Thyroid gland (tissue), 4 donors: Measurements from ENCODE around the gene KIF5C. TPM values are rescaled to one million over a fixed set of nuclear protein-coding genes. Genes with fewer than 3 reads are reported as not detected.

Experiments
- DNase-seq, 2 donors: peaks; one replicate each; pipeline ENCODE4 v3.0.0-alpha.2; 2019
- H3K27ac ChIP-seq, 3 donors: fragments of 200-600 bp; sonication (generic); 1 replicate in 2 of 3; 2 replicates in 1 of 3; pipeline ENCODE4 v1.5.1; 2016 to 2019; ENCODE audit warnings: mild to moderate bottlenecking in 1 of 3, moderate library complexity in 1 of 3
- H3K27me3 ChIP-seq: fragments of 200-600 bp; sonication (generic); one replicate; pipeline ENCODE4 v1.5.1; 2019
- H3K36me3 ChIP-seq, 2 donors: fragments of 200-600 bp; sonication (generic); one replicate each; pipeline ENCODE4 v1.5.1; 2016 to 2019
- H3K4me1 ChIP-seq, 2 donors: fragments of 200-600 bp; sonication (generic); one replicate each; pipeline ENCODE4 v1.5.1; 2017 to 2019
- H3K4me3 ChIP-seq, 3 donors: fragments of 200-600 bp; sonication (generic); replicated peaks in 1 of 3; 1 replicate in 2 of 3; 2 replicates in 1 of 3; pipeline ENCODE4 v1.5.1; 2016; ENCODE audit warnings: mild to moderate bottlenecking in 1 of 3
- H3K9me3 ChIP-seq: fragments of 200-600 bp; sonication (generic); one replicate; pipeline ENCODE4 v1.5.1; 2017
- CTCF ChIP-seq, 6 experiments: fragments of 200-600 bp in 3 of 6; fragments of 450-650 bp in 3 of 6; sonication (generic) in 3 of 6; IDR thresholded peaks; one replicate each; pipeline ENCODE4 v1.5.1; 2016 to 2019; ENCODE audit warnings: antibody characterized with exemption in 6 of 6, mild to moderate bottlenecking in 2 of 6, inconsistent platforms in 1 of 6, moderate library complexity in 1 of 6
- POLR2A ChIP-seq, 2 donors: fragments of 450-650 bp; IDR thresholded peaks; one replicate each; pipeline ENCODE4 v1.6.1; 2017; ENCODE audit warnings: antibody characterized with exemption in 2 of 2, mild to moderate bottlenecking in 2 of 2, moderate library complexity in 1 of 2
- WGBS, 2 donors: methylation state at CpG; one replicate each; pipeline ENCODE4 v1.1.5; 2017; 5-methylcytosine and 5-hydroxymethylcytosine counted together
- intact Hi-C: fragments of 100-400 bp; cut with DNase I; formaldehyde crosslinking; loops from one replicate; pipeline ENCODE4 v1.15.1; 2023
- total RNA-seq, 4 donors: library from RNA; depleted of rRNA; stranded (reverse); fragments of >200 nt; gene quantifications; one replicate each; pipeline ENCODE4 v1.2.3, GENCODE V29; 2016

KIF5C gene
- total RNA-seq, 4 donors from 2014 or later, result 1.9 to 2.8 (median 2.3) TPM

GRCh38 chr2:148944536-148944935 lies 69.5 kb downstream of the KIF5C start:
- Histone ChIP-seq H3K9me3 (no peaks in the 10 kb centered on the region), H3K27me3 (no peaks in the 10 kb centered on the region), H3K36me3 (no peaks in the 10 kb centered on the region), H3K27ac (no peak overlapping the region), H3K4me3 (no peak overlapping the region), H3K4me1 (no peaks in the 10 kb centered on the region)
- intact Hi-C loops, result no loop called here
- no peak for TF ChIP-seq CTCF (IDR thresholded peaks at IDR 0.05)
- no peak for TF ChIP-seq POLR2A (IDR thresholded peaks at IDR 0.05)
- 90 to 91% methylated on average over 4 of the region's 4 CpGs for WGBS, 2 donors
- DNase-seq, result no peak

GRCh38 chr2:148947299-148947698 lies 72.3 kb downstream of the KIF5C start:
- Histone ChIP-seq H3K36me3 (no peaks in the 10 kb centered on the region), H3K27me3 (no peaks in the 10 kb centered on the region), H3K27ac (no peak overlapping the region), H3K9me3 (no peaks in the 10 kb centered on the region), H3K4me1 (no peaks in the 10 kb centered on the region), H3K4me3 (no peak overlapping the region)
- no peak for TF ChIP-seq POLR2A (IDR thresholded peaks at IDR 0.05)
- TF ChIP-seq CTCF (IDR thresholded peaks at IDR 0.05), result no peak
- intact Hi-C loops, result no loop called here
- 92 to 95% methylated on average over 5 to 7 of the region's 7 CpGs for WGBS, 2 donors
- DNase-seq, result no peak

GRCh38 chr2:148948868-148949267 lies 73.8 kb downstream of the KIF5C start:
- Histone ChIP-seq H3K27me3 (no peaks in the 10 kb centered on the region), H3K9me3 (no peaks in the 10 kb centered on the region), H3K4me1 (no peaks in the 10 kb centered on the region), H3K36me3 (no peaks in the 10 kb centered on the region), H3K4me3 (no peak overlapping the region), H3K27ac (no peak overlapping the region)
- DNase-seq, result no peak
- no peak for TF ChIP-seq CTCF (IDR thresholded peaks at IDR 0.05)
- no peak for TF ChIP-seq POLR2A (IDR thresholded peaks at IDR 0.05)
- intact Hi-C loops, result no loop called here
- 70 to 71% methylated on average over 5 of the region's 5 CpGs for WGBS, 2 donors

GRCh38 chr2:148949348-148949747 lies 74.3 kb downstream of the KIF5C start:
- no peaks in the 10 kb centered on the region for H3K36me3 ChIP-seq
- H3K9me3 ChIP-seq, result no peaks in the 10 kb centered on the region
- TF ChIP-seq POLR2A (IDR thresholded peaks at IDR 0.05) (no peak), CTCF (IDR thresholded peaks at IDR 0.05) (no peak)
- H3K4me1 ChIP-seq, result no peaks in the 10 kb centered on the region
- H3K27ac ChIP-seq, result no peak overlapping the region
- WGBS, 2 donors, result 87 to 88% methylated on average over 7 of the region's 7 CpGs
- DNase-seq, result no peak
- H3K4me3 ChIP-seq, result no peak overlapping the region
- no peaks in the 10 kb centered on the region for H3K27me3 ChIP-seq
- intact Hi-C loops, result no loop called here

GRCh38 chr2:148952621-148953020 lies 77.6 kb downstream of the KIF5C start:
- Histone ChIP-seq H3K36me3 (no peaks in the 10 kb centered on the region), H3K9me3 (no peaks in the 10 kb centered on the region), H3K4me3 (no peak overlapping the region), H3K4me1 (no peaks in the 10 kb centered on the region), H3K27ac (no peak overlapping the region), H3K27me3 (no peaks in the 10 kb centered on the region)
- intact Hi-C loops, result no loop called here
- TF ChIP-seq CTCF (IDR thresholded peaks at IDR 0.05) (no peak), POLR2A (IDR thresholded peaks at IDR 0.05) (no peak)
- DNase-seq, result no peak
- 89 to 91% methylated on average over 5 of the region's 5 CpGs for WGBS, 2 donors
